Mesodermal cell (in vitro differentiated cells): ENCODE data around the gene COX6A2.
"Not testable (repeated sequence)": the region's sequence is repeated elsewhere in the genome, so short reads cannot be mapped to it uniquely, and the experiment has no call there.

Experiments used
- H3K27ac ChIP-seq: 2 replicates; pipeline ENCODE4 v1.7.0; 2013; ENCODE audit warnings: mild to moderate bottlenecking, low read depth, low read length, moderate library complexity; ENCODE audit not compliant: severe bottlenecking
- H3K36me3 ChIP-seq: 2 replicates; pipeline ENCODE4 v1.7.1; 2013; ENCODE audit warnings: mild to moderate bottlenecking, low read length, moderate library complexity; ENCODE audit not compliant: control insufficient read depth, insufficient read depth
- H3K4me1 ChIP-seq: one replicate; pipeline ENCODE4 v1.7.1; 2013; ENCODE audit warnings: mild to moderate bottlenecking, low read length; ENCODE audit not compliant: insufficient read depth, control insufficient read depth, poor library complexity, severe bottlenecking
- H3K4me3 ChIP-seq: 2 replicates; pipeline ENCODE4 v1.7.0; 2013; ENCODE audit warnings: low read length, control low read depth, mild to moderate bottlenecking; ENCODE audit not compliant: insufficient read depth, poor library complexity, severe bottlenecking; ENCODE audit errors: extremely low read depth
- H3K9me3 ChIP-seq: 2 replicates; pipeline ENCODE4 v1.7.1; 2013; ENCODE audit warnings: mild to moderate bottlenecking, low read length, moderate library complexity; ENCODE audit not compliant: control insufficient read depth
- WGBS, 2 experiments: methylation state at CpG; one replicate each; pipeline ENCODE4 v1.1.5; 2013; ENCODE audit warnings: missing lambda C conversion rate in 2 of 2; ENCODE audit not compliant: insufficient coverage in 2 of 2; 5-methylcytosine and 5-hydroxymethylcytosine counted together

The COX6A2 gene

DNA sequence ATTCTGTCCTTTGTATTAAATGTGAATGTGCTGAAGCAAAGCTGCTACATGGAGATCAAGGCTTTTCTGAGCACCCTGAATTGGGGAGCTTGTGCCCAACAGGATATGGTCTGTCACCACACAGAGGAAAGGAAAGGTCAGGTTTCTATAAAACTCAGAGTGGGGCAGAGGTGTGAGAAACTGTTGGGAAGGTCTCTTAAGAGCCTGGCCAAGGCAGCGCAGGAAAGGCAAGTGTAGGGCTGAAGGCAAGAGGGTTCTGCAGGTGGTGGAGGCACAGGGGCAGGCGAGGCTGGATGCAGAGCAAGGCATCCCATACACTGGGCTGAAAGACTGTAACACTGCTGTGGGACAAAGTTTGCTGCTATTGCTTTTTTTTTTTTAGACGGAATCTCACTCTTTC is 8.1 kb downstream of the COX6A2 start:
- Histone ChIP-seq H3K9me3 (no peaks in the 10 kb centered on the region), H3K36me3 (no peaks in the 10 kb centered on the region), H3K27ac (no peak overlapping the region), H3K4me1 (no peaks in the 10 kb centered on the region), H3K4me3 (no peak overlapping the region)
- WGBS, 2 experiments = 82 to 91% methylated on average over 3 of the region's 3 CpGs

- 93 to 96% methylated on average over 4 of the region's 5 CpGs for WGBS, 2 experiments
- H3K9me3 ChIP-seq = no peaks in the 10 kb centered on the region
- no peak overlapping the region for H3K4me3 ChIP-seq
- H3K27ac ChIP-seq = no peak overlapping the region
- no peaks in the 10 kb centered on the region for H3K36me3 ChIP-seq
- H3K4me1 ChIP-seq = no peaks in the 10 kb centered on the region
Measured at GRCh38 chr16:31417916-31418315, 10.2 kb downstream of the COX6A2 start.

DNA sequence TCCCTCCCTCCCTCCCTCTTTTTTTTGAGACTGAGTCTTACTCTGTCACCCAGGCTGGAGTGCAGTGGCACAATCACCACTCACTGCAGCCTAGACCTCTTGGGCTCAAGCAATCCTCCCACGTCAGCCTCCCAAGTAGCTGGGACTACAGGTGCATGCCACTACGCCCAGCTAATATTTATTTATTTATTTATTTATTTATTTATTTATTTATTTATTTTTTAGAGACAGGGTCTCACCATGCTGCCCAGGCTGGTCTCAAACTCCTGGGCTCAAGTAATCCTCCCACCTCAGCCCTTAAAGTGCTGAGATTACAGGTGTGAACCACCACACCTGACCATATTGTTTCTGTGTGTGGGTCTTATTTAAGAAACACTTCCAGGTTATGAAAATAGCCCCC is 11.1 kb downstream of the COX6A2 start:
- not testable (repeated sequence) for H3K4me3 ChIP-seq, H3K36me3 ChIP-seq, H3K4me1 ChIP-seq, H3K27ac ChIP-seq, H3K9me3 ChIP-seq
- WGBS, 2 experiments = 100% methylated on average over 1 of the region's 2 CpGs; no CpG with 5 or more reads in 1 of the 2 experiments

DNA sequence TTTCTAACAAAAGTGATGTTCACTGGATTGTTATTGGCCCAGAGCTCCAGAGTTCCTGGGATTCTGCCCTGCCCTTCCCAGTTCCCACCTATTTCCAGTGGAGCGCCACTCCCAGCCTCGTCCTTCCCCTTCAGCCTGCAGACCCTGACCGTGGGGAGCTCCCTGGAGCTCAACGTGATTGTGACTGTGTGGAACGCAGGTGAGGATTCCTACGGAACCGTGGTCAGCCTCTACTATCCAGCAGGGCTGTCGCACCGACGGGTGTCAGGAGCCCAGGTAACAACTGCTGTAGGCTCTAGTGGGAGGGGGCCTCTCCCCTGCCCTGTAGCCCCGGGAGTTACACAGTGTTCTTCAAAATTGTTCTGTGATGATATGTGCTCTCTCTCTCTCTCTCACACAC is 11.8 kb downstream of the COX6A2 start:
- Histone ChIP-seq H3K4me3 (no peak overlapping the region), H3K27ac (no peak overlapping the region), H3K36me3 (no peaks in the 10 kb centered on the region), H3K9me3 (no peaks in the 10 kb centered on the region), H3K4me1 (no peaks in the 10 kb centered on the region)
- 78 to 85% methylated on average over 7 to 9 of the region's 11 CpGs for WGBS, 2 experiments

DNA sequence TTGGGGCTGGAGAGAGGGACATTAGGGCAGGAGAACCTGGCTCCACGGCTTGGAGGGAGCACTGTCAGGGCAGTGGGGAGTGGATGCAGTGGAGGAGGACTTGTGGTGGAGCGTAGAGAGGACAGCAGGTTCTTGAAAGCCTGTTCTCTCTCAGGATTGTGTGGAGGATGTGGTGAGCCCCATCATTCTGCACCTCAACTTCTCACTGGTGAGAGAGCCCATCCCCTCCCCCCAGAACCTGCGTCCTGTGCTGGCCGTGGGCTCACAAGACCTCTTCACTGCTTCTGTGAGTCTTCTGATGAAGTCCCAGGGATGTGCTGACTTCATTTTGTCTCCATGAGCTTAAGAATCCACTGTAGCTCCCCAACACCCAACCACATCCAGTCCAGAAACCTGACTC is 13.5 kb downstream of the COX6A2 start:
- Histone ChIP-seq H3K9me3 (no peaks in the 10 kb centered on the region), H3K36me3 (no peaks in the 10 kb centered on the region), H3K4me3 (no peak overlapping the region), H3K4me1 (no peaks in the 10 kb centered on the region), H3K27ac (no peak overlapping the region)
- 63 to 81% methylated on average over 1 to 3 of the region's 4 CpGs for WGBS, 2 experiments

- Histone ChIP-seq H3K27ac (no peak overlapping the region), H3K9me3 (no peaks in the 10 kb centered on the region), H3K36me3 (no peaks in the 10 kb centered on the region), H3K4me1 (no peaks in the 10 kb centered on the region), H3K4me3 (no peak overlapping the region)
- 87 to 92% methylated on average over 4 of the region's 4 CpGs for WGBS, 2 experiments
Measured at GRCh38 chr16:31413943-31414342, 14.2 kb downstream of the COX6A2 start.

- Histone ChIP-seq H3K4me1 (no peaks in the 10 kb centered on the region), H3K9me3 (no peaks in the 10 kb centered on the region), H3K36me3 (no peaks in the 10 kb centered on the region), H3K27ac (no peak overlapping the region), H3K4me3 (no peak overlapping the region)
- WGBS, 2 experiments = 83 to 98% methylated on average over 5 of the region's 5 CpGs
Measured at GRCh38 chr16:31413381-31413780, 14.8 kb downstream of the COX6A2 start.

GRCh38 chr16:31412750-31413149 is 15.4 kb downstream of the COX6A2 start:
- H3K9me3 ChIP-seq = no peaks in the 10 kb centered on the region
- H3K4me1 ChIP-seq = no peaks in the 10 kb centered on the region
- no peaks in the 10 kb centered on the region for H3K36me3 ChIP-seq
- no peak overlapping the region for H3K4me3 ChIP-seq
- no peak overlapping the region for H3K27ac ChIP-seq
- WGBS, 2 experiments = 81 to 83% methylated on average over 5 of the region's 10 CpGs

DNA sequence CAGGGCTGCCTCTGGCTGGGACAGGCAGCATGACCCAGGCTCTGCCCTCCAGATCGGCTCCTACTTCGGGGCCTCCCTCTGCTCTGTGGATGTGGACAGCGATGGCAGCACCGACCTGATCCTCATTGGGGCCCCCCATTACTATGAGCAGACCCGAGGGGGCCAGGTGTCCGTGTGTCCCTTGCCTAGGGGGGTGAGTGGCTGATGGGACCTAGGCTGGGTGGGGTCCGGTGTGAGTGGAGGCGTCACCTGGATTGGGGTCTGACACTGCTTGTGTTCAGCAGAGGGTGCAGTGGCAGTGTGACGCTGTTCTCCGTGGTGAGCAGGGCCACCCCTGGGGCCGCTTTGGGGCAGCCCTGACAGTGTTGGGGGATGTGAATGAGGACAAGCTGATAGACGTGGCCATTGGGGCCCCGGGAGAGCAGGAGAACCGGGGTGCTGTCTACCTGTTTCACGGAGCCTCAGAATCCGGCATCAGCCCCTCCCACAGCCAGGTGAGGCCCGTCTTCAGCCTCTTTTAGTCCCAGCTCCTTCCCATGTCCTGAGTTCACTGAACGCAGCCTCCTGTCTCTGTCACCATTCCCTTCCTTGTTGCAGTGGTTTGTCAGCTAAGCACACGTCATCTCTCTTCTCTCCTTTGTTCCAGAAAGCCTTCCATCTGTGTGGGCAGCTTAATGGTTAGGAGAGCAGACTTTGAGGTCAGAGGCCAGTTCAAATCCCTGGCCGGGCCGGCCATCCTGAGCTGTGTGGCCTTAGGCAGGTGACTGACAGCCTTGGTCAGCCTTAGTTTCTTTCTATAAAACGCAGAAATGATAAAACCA is 16.9 kb downstream of the COX6A2 start:
- H3K4me3 ChIP-seq = no peak overlapping the region
- H3K4me1 ChIP-seq = no peaks in the 10 kb centered on the region
- H3K9me3 ChIP-seq = no peaks in the 10 kb centered on the region
- 84 to 85% methylated on average over 18 to 19 of the region's 22 CpGs for WGBS, 2 experiments
- no peak overlapping the region for H3K27ac ChIP-seq
- H3K36me3 ChIP-seq = no peaks in the 10 kb centered on the region

- H3K27ac ChIP-seq = no peak overlapping the region
- H3K9me3 ChIP-seq = no peaks in the 10 kb centered on the region
- H3K36me3 ChIP-seq = no peaks in the 10 kb centered on the region
- no peaks in the 10 kb centered on the region for H3K4me1 ChIP-seq
- no peak overlapping the region for H3K4me3 ChIP-seq
- 88 to 89% methylated on average over 9 of the region's 9 CpGs for WGBS, 2 experiments
Measured at GRCh38 chr16:31410082-31410481, 18.1 kb downstream of the COX6A2 start.

DNA sequence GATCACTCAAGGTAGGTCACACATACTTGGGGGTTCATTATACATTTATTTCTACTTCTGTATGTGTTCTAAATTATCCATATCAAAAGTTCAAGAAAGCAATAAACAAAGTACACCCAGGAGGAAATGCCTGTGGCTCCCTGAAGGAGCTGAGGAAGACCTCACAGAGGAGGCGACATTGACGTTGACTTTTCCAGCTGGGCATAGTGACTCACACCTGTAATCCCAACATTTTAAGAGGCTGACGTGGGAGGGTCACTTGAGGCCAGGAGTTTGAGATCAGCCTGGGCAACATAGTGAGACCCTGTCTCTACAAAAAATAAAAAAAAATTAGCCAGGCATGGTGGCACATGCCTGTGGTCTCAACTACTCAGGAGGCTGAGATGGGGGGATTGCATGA is 18.7 kb downstream of the COX6A2 start:
- Histone ChIP-seq H3K27ac (no peak overlapping the region), H3K36me3 (no peaks in the 10 kb centered on the region), H3K4me3 (no peak overlapping the region), H3K9me3 (no peaks in the 10 kb centered on the region), H3K4me1 (no peaks in the 10 kb centered on the region)
- WGBS, 2 experiments = 55 to 70% methylated on average over 2 to 3 of the region's 3 CpGs
